HG03442 (cell line): ENCODE results near the gene WDR41.
"Not testable (repeated sequence)": the region's sequence is repeated elsewhere in the genome, so short reads cannot be mapped to it uniquely, and the experiment has no call there.

Source experiments
- ATAC-seq: cut with Tn5 transposase; IDR thresholded peaks from one replicate; pipeline ENCODE4 v1.9.1; 2021; ENCODE audit warnings: mild to moderate bottlenecking, moderate library complexity; ENCODE audit not compliant: unreplicated experiment

The WDR41 gene

GRCh38 chr5:77491783-77492652 lies at the start of gene WDR41:
Gene WDR41, minus strand, starts transcription at chr5:77492316. Its CDS starts 96 bp downstream, at chr5:77492220.
- ATAC-seq = peak; percentile 83

- no peak for ATAC-seq
These were observed 39.2 kb upstream of the WDR41 start for GRCh38 chr5:77531297-77531696.

GRCh38 chr5:77518304-77518703 lies 26.2 kb upstream of the WDR41 start:
- ATAC-seq = no peak

- no peak for ATAC-seq
These were observed 22.3 kb upstream of the WDR41 start for GRCh38 chr5:77514457-77514856.

- ATAC-seq = no peak
These were observed 21.2 kb upstream of the WDR41 start for GRCh38 chr5:77513321-77513720.

GRCh38 chr5:77501132-77501531 lies 9.0 kb upstream of the WDR41 start:
- not testable (repeated sequence) for ATAC-seq

- ATAC-seq = no peak
These were observed 7.9 kb upstream of the WDR41 start for GRCh38 chr5:77499973-77500372.

- no peak for ATAC-seq
These were observed 7.3 kb upstream of the WDR41 start for GRCh38 chr5:77499441-77499840.

GRCh38 chr5:77498952-77499351 lies 6.8 kb upstream of the WDR41 start:
- no peak for ATAC-seq

- no peak for ATAC-seq
These were observed 2.8 kb upstream of the WDR41 start for GRCh38 chr5:77494935-77495334.

- peak; percentile 1 for ATAC-seq
These were observed 511 bp upstream of the WDR41 start for GRCh38 chr5:77492653-77493000.

GRCh38 chr5:77490741-77491344 lies 1.3 kb downstream of the WDR41 start:
- not testable (repeated sequence) for ATAC-seq

- no peak for ATAC-seq
These were observed 5.7 kb downstream of the WDR41 start for GRCh38 chr5:77486344-77486962.

GRCh38 chr5:77483682-77484081 lies 8.4 kb downstream of the WDR41 start:
- no peak for ATAC-seq

- ATAC-seq = not testable (repeated sequence)
These were observed 17.1 kb downstream of the WDR41 start for GRCh38 chr5:77475041-77475440.

GRCh38 chr5:77468875-77469274 lies 23.2 kb downstream of the WDR41 start:
- not testable (repeated sequence) for ATAC-seq

- ATAC-seq = no peak
These were observed 28.2 kb downstream of the WDR41 start for GRCh38 chr5:77463905-77464304.

- no peak for ATAC-seq
These were observed 30.8 kb downstream of the WDR41 start for GRCh38 chr5:77461287-77461686.

GRCh38 chr5:77454123-77454522 lies 38.0 kb downstream of the WDR41 start:
- ATAC-seq = no peak

GRCh38 chr5:77452351-77452750 lies 39.8 kb downstream of the WDR41 start:
- ATAC-seq = no peak

- no peak for ATAC-seq
These were observed 42.1 kb downstream of the WDR41 start for GRCh38 chr5:77449981-77450380.

- ATAC-seq = no peak
These were observed 42.8 kb downstream of the WDR41 start for GRCh38 chr5:77449277-77449676.
